ENCODE measurements around the gene PGF.
A peak's percentile ranks its signal among the peaks of the same experiment; 100 is the strongest.

The PGF gene

GRCh38 chr14:74954947-74955228 is 509 bp downstream of the PGF start:
- DNase-seq: no peak

GRCh38 chr14:74954232-74954946 is 1.0 kb downstream of the PGF start:
- DNase-seq: no peak

GRCh38 chr14:74953686-74954085 is 1.7 kb downstream of the PGF start:
- no peak for DNase-seq

GRCh38 chr14:74952697-74953484 is 2.5 kb downstream of the PGF start:
- DNase-seq: no peak

GRCh38 chr14:74952180-74952665 is 3.2 kb downstream of the PGF start:
- no peak for DNase-seq

GRCh38 chr14:74951443-74952179 is 3.8 kb downstream of the PGF start:
- DNase-seq: no peak

- DNase-seq: no peak
Measured at GRCh38 chr14:74950795-74951442, 4.5 kb downstream of the PGF start.

- DNase-seq: no peak
Measured at GRCh38 chr14:74949859-74950573, 5.4 kb downstream of the PGF start.

- DNase-seq: no peak
Measured at GRCh38 chr14:74949191-74949601, 6.2 kb downstream of the PGF start.

- DNase-seq: no peak
Measured at GRCh38 chr14:74948228-74949175, 6.9 kb downstream of the PGF start.

GRCh38 chr14:74947353-74948227 is 7.8 kb downstream of the PGF start:
- DNase-seq: no peak

GRCh38 chr14:74946659-74947281 is 8.6 kb downstream of the PGF start:
- no peak for DNase-seq

GRCh38 chr14:74945852-74946658 is 9.3 kb downstream of the PGF start:
- peak; percentile 32 for DNase-seq

GRCh38 chr14:74945261-74945851 is 10.0 kb downstream of the PGF start:
- DNase-seq: peak; percentile 17

- no peak for DNase-seq
Measured at GRCh38 chr14:74942608-74943007, 12.8 kb downstream of the PGF start.

GRCh38 chr14:74942181-74942580 is 13.2 kb downstream of the PGF start:
- no peak for DNase-seq

GRCh38 chr14:74941676-74942097 is 13.7 kb downstream of the PGF start:
- DNase-seq: peak; percentile 46

- no peak for DNase-seq
Measured at GRCh38 chr14:74940956-74941565, 14.3 kb downstream of the PGF start.

Data from KG1 (cell line).